ENCODE data around the gene VWA5A.
"Not testable (repeated sequence)": the region's sequence is repeated elsewhere in the genome, so short reads cannot be mapped to it uniquely, and the experiment has no call there.

Gene VWA5A

GRCh38 chr11:124093330-124093729 is 21.9 kb upstream of the VWA5A start:
- no peak for DNase-seq

- no peak for DNase-seq
Observed at GRCh38 chr11:124094731-124095130, 20.5 kb upstream of the VWA5A start.

GRCh38 chr11:124096364-124096763 is 18.9 kb upstream of the VWA5A start:
- no peak for DNase-seq

GRCh38 chr11:124098141-124098540 is 17.1 kb upstream of the VWA5A start:
- DNase-seq: no peak

- no peak for DNase-seq
Observed at GRCh38 chr11:124101737-124102136, 13.5 kb upstream of the VWA5A start.

- DNase-seq: no peak
Observed at GRCh38 chr11:124108156-124108555, 7.1 kb upstream of the VWA5A start.

GRCh38 chr11:124109377-124109776 is 5.9 kb upstream of the VWA5A start:
- DNase-seq: no peak

- no peak for DNase-seq
Observed at GRCh38 chr11:124110201-124110600, 5.0 kb upstream of the VWA5A start.

- no peak for DNase-seq
Observed at GRCh38 chr11:124113890-124114289, 1.4 kb upstream of the VWA5A start.

GRCh38 chr11:124115782-124116616 is 749 bp downstream of the VWA5A start:
- DNase-seq: no peak

- DNase-seq: no peak
Observed at GRCh38 chr11:124119103-124119502, 3.9 kb downstream of the VWA5A start.

GRCh38 chr11:124120891-124121290 is 5.6 kb downstream of the VWA5A start:
- DNase-seq: no peak

- no peak for DNase-seq
Observed at GRCh38 chr11:124122123-124122522, 6.9 kb downstream of the VWA5A start.

GRCh38 chr11:124123622-124124021 is 8.4 kb downstream of the VWA5A start:
- DNase-seq: no peak

- not testable (repeated sequence) for DNase-seq
Observed at GRCh38 chr11:124127134-124127533, 11.9 kb downstream of the VWA5A start.

- DNase-seq: no peak
Observed at GRCh38 chr11:124143034-124143433, 27.8 kb downstream of the VWA5A start.

- no peak for DNase-seq
Observed at GRCh38 chr11:124147951-124148350, 32.7 kb downstream of the VWA5A start.

GRCh38 chr11:124150684-124151083 is 35.4 kb downstream of the VWA5A start:
- no peak for DNase-seq

- DNase-seq: no peak
Observed at GRCh38 chr11:124152770-124153407, 37.6 kb downstream of the VWA5A start.

GRCh38 chr11:124153821-124154220 is 38.6 kb downstream of the VWA5A start:
- DNase-seq: no peak

GRCh38 chr11:124159481-124159880 is 44.2 kb downstream of the VWA5A start:
- no peak for DNase-seq

GRCh38 chr11:124160986-124161385 is 45.7 kb downstream of the VWA5A start:
- DNase-seq: no peak

GRCh38 chr11:124167826-124168231 is 52.6 kb downstream of the VWA5A start:
- DNase-seq: no peak

GRCh38 chr11:124168796-124169195 is 53.5 kb downstream of the VWA5A start:
- no peak for DNase-seq

Measured in activated CD4-positive, alpha-beta T cell treated with anti-CD3 and anti-CD28 coated beads, Interleukin-2, amount 50 U/mL, for 4 hours (primary cell).